PC-3 (cell line): ENCODE measurements around the gene FUT4. TPM values are rescaled to one million over a fixed set of nuclear protein-coding genes. Genes with fewer than 3 reads are reported as not detected.

Source experiments
- ATAC-seq: fragments of 200-7000 bp; cut with Tn5 transposase; 2 replicates; pipeline ENCODE4 v1.9.1; 2020; ENCODE audit warnings: mild to moderate bottlenecking, moderate library complexity
- BruUV-seq: library from RNA; stranded (reverse); fragments of 400-500 nt; replicated peaks from 2 replicates; lab custom pipeline; 2021; lab: Mats Ljungman, UMichigan
- CTCF ChIA-PET: fragments of 300-600 bp; sonication (Branson Sonifier 250); formaldehyde crosslinking; loops from one replicate; lab custom pipeline; 2022; ENCODE audit warnings: antibody characterized with exemption; lab: Charles Lee
- POLR2A ChIA-PET: fragments of 300-600 bp; sonication (Branson Sonifier 250); formaldehyde crosslinking; loops from one replicate; lab custom pipeline; 2022; ENCODE audit warnings: antibody characterized with exemption; ENCODE audit not compliant: unreplicated experiment; lab: Charles Lee
- DNase-seq: peaks from one replicate; pipeline ENCODE4 v3.0.0-alpha.2; 2015
- H2AFZ ChIP-seq: fragments of 300-600 bp; sonication (generic); 2 replicates; pipeline ENCODE4 v1.6.0; 2016; ENCODE audit warnings: antibody characterized with exemption, low read length
- H3F3A ChIP-seq: fragments of 300-600 bp; sonication (generic); one replicate; pipeline ENCODE4 v1.6.0; 2017; ENCODE audit warnings: antibody characterized with exemption, low read length, control low read depth, mild to moderate bottlenecking; ENCODE audit not compliant: unreplicated experiment
- H3K27ac ChIP-seq: fragments of 300-600 bp; sonication (generic); 2 replicates; pipeline ENCODE4 v1.5.1; 2016; ENCODE audit warnings: mild to moderate bottlenecking, low read length
- H3K27me3 ChIP-seq: fragments of 300-600 bp; sonication (generic); 2 replicates; pipeline ENCODE4 v1.6.1; 2016; ENCODE audit warnings: low read length, mixed read lengths
- H3K36me3 ChIP-seq: fragments of 300-600 bp; sonication (generic); 2 replicates; pipeline ENCODE4 v1.6.1; 2016; ENCODE audit warnings: low read depth, mixed run types, low read length, mixed read lengths
- H3K4me1 ChIP-seq: fragments of 300-600 bp; sonication (generic); 2 replicates; pipeline ENCODE4 v1.5.1; 2016; ENCODE audit warnings: low read length; ENCODE audit not compliant: insufficient read depth
- H3K4me2 ChIP-seq: fragments of 300-600 bp; sonication (generic); 2 replicates; pipeline ENCODE4 v1.6.0; 2016; ENCODE audit warnings: low read length
- H3K4me3 ChIP-seq: fragments of 300-600 bp; sonication (generic); 2 replicates; pipeline ENCODE4 v1.5.1; 2016; ENCODE audit warnings: mild to moderate bottlenecking, low read length, mixed read lengths
- H3K79me2 ChIP-seq: fragments of 300-600 bp; sonication (generic); 2 replicates; pipeline ENCODE4 v1.6.1; 2017; ENCODE audit warnings: low read length, mixed read lengths
- H3K9ac ChIP-seq: fragments of 300-600 bp; sonication (generic); 2 replicates; pipeline ENCODE4 v1.6.0; 2016; ENCODE audit warnings: mild to moderate bottlenecking, low read length
- H3K9me2 ChIP-seq: fragments of 300-600 bp; sonication (generic); replicated peaks from 2 replicates; pipeline ENCODE4 v1.6.1; 2016; ENCODE audit warnings: mixed run types, low read length, mixed read lengths
- H3K9me3 ChIP-seq: fragments of 300-600 bp; sonication (generic); 2 replicates; pipeline ENCODE4 v1.6.1; 2016; ENCODE audit warnings: low read length, mixed read lengths
- H4K20me1 ChIP-seq: fragments of 300-600 bp; sonication (generic); 2 replicates; pipeline ENCODE4 v1.6.1; 2016; ENCODE audit warnings: low read length, mixed read lengths
- CTCF ChIP-seq: fragments of 300-600 bp; sonication (generic); conservative IDR thresholded peaks from 2 replicates; pipeline ENCODE4 v1.5.1; 2017; ENCODE audit warnings: antibody characterized with exemption, low read depth, mild to moderate bottlenecking, low read length
- EZH2 ChIP-seq: fragments of 300-600 bp; sonication (generic); IDR thresholded peaks from one replicate; pipeline ENCODE4 v1.6.1; 2017; ENCODE audit warnings: antibody characterized with exemption, mild to moderate bottlenecking, low read length; ENCODE audit not compliant: unreplicated experiment
- EZH2phosphoT487 ChIP-seq: fragments of 300-600 bp; sonication (generic); IDR thresholded peaks from 2 replicates; pipeline ENCODE4 v1.6.1; 2018; ENCODE audit warnings: mild to moderate bottlenecking, antibody characterized with exemption, low read length, borderline replicate concordance
- intact Hi-C: fragments of 100-400 bp; cut with micrococcal nuclease; formaldehyde crosslinking; loops from 2 replicates; pipeline ENCODE4 v1.9.0; 2023
- total RNA-seq: library from RNA; depleted of rRNA; stranded (reverse); fragments of >200 nt; gene quantifications from 2 replicates; pipeline ENCODE4 v1.2.3, GENCODE V29; 2014

The FUT4 gene
- total RNA-seq, 1 experiment from 2014 or later, result 2.8 TPM

- Histone ChIP-seq H3K4me2 (peak overlapping the region; percentile 90), H4K20me1 (no peaks in the 10 kb centered on the region), H3K9me2 (no peaks in the 10 kb centered on the region), H3K27ac (no peak overlapping the region), H3K4me3 (peak overlapping the region; percentile 83), H3K27me3 (no peaks in the 10 kb centered on the region), H3K9me3 (no peaks in the 10 kb centered on the region), H3K79me2 (no peaks in the 10 kb centered on the region), H2AFZ (peak overlapping the region; percentile 87; the same call in 1 of the 2 replicates), H3K4me1 (peaks cover 16% of the 10 kb centered on the region), H3K9ac (no peak overlapping the region), H3K36me3 (no peaks in the 10 kb centered on the region), H3F3A (no peaks in the 10 kb centered on the region)
- TF ChIP-seq CTCF, result no peak
- no peak for TF ChIP-seq EZH2
- no peak for TF ChIP-seq EZH2phosphoT487
- ATAC-seq (peak; percentile 37), DNase-seq (peak; percentile 75)
- ChIA-PET CTCF (interaction anchor here (0.6 kb wide), 2 partner anchors 29 to 868 kb away, joined by 3 to 4 read pairs; no protein-coding TSS in a partner anchor), POLR2A (interaction anchor here (1.0 kb wide), 1 partner anchor 385 kb away, joined by 4 read pairs; the partner anchor contains the start of gene PANX1)
- intact Hi-C loops, result loop anchor here (1.0 kb wide), 1 partner anchor 19 kb away; no protein-coding TSS in a partner anchor
- no TSS peak for BruUV-seq
These were observed 30.6 kb upstream of the FUT4 start for GRCh38 chr11:94513091-94513490.

GRCh38 chr11:94515398-94515797 is 28.3 kb upstream of the FUT4 start:
- H3K4me2 ChIP-seq, result no peak overlapping the region
- no peaks in the 10 kb centered on the region for H3K9me2 ChIP-seq
- ChIA-PET CTCF (no interaction called here), POLR2A (no interaction called here)
- peaks cover 16% of the 10 kb centered on the region for H3K4me1 ChIP-seq
- no peaks in the 10 kb centered on the region for H3K27me3 ChIP-seq
- no peak overlapping the region for H3K9ac ChIP-seq
- H3K9me3 ChIP-seq, result no peaks in the 10 kb centered on the region
- H3K27ac ChIP-seq, result no peak overlapping the region
- H3K36me3 ChIP-seq, result no peaks in the 10 kb centered on the region
- BruUV-seq, result no TSS peak
- no peak for TF ChIP-seq EZH2
- no peak for TF ChIP-seq EZH2phosphoT487
- DNase-seq (no peak), ATAC-seq (no peak)
- no peaks in the 10 kb centered on the region for H4K20me1 ChIP-seq
- H2AFZ ChIP-seq, result no peak overlapping the region
- no peaks in the 10 kb centered on the region for H3F3A ChIP-seq
- H3K79me2 ChIP-seq, result no peaks in the 10 kb centered on the region
- no peak overlapping the region for H3K4me3 ChIP-seq
- intact Hi-C loops, result no loop called here

- no peak overlapping the region for H3K27ac ChIP-seq
- H3K4me3 ChIP-seq, result no peak overlapping the region
- no peaks in the 10 kb centered on the region for H3K27me3 ChIP-seq
- no TSS peak for BruUV-seq
- H2AFZ ChIP-seq, result no peak overlapping the region
- ChIA-PET POLR2A (interaction anchor here (0.5 kb wide), 1 partner anchor 37 kb away, joined by 3 read pairs; no protein-coding TSS in a partner anchor), CTCF (interaction anchor here (0.7 kb wide), 1 partner anchor 596 kb away, joined by 3 read pairs; no protein-coding TSS in a partner anchor)
- no peaks in the 10 kb centered on the region for H3K9me2 ChIP-seq
- H3F3A ChIP-seq, result no peaks in the 10 kb centered on the region
- no peaks in the 10 kb centered on the region for H3K36me3 ChIP-seq
- no peaks in the 10 kb centered on the region for H3K9me3 ChIP-seq
- no peak overlapping the region for H3K4me2 ChIP-seq
- H3K9ac ChIP-seq, result no peak overlapping the region
- DNase-seq (no peak), ATAC-seq (no peak)
- no peak for TF ChIP-seq EZH2
- TF ChIP-seq EZH2phosphoT487, result no peak
- TF ChIP-seq CTCF, result no peak
- no peaks in the 10 kb centered on the region for H4K20me1 ChIP-seq
- H3K4me1 ChIP-seq, result peaks cover 15% of the 10 kb centered on the region
- intact Hi-C loops, result no loop called here
- no peaks in the 10 kb centered on the region for H3K79me2 ChIP-seq
These were observed 27.0 kb upstream of the FUT4 start for GRCh38 chr11:94516725-94517124.
